PC-9 (cell line): Measurements from ENCODE around the gene GJB4. TPM values are rescaled to one million over a fixed set of nuclear protein-coding genes. Genes with fewer than 3 reads are reported as not detected.

Experiments used
- BruUV-seq: library from RNA; stranded (reverse); fragments of 400-500 nt; replicated peaks from 2 replicates; lab custom pipeline; 2021; lab: Mats Ljungman, UMichigan
- CTCF ChIA-PET: fragments of 300-600 bp; sonication (Branson Sonifier 250); formaldehyde crosslinking; loops from one replicate; lab custom pipeline; 2022; ENCODE audit warnings: antibody characterized with exemption; lab: Charles Lee
- POLR2A ChIA-PET: fragments of 300-600 bp; sonication (Branson Sonifier 250); formaldehyde crosslinking; loops from one replicate; lab custom pipeline; 2022; ENCODE audit warnings: antibody characterized with exemption; ENCODE audit not compliant: unreplicated experiment; lab: Charles Lee
- DNase-seq, 2 experiments: peaks; one replicate each; pipeline versions ENCODE4 v3.0.0 to v3.0.0-alpha.2; 2015 to 2022; ENCODE audit warnings: mixed read lengths in 1 of 2
- H2AFZ ChIP-seq: fragments of 200-600 bp; sonication (generic); 2 replicates; pipeline ENCODE4 v1.8.1; 2017; ENCODE audit warnings: antibody characterized with exemption
- H3F3A ChIP-seq: fragments of 200-600 bp; sonication (generic); 2 replicates; pipeline ENCODE4 v1.8.1; 2017; ENCODE audit warnings: antibody characterized with exemption, mild to moderate bottlenecking, low read depth; ENCODE audit not compliant: insufficient read depth
- H3K27ac ChIP-seq: fragments of 200-600 bp; sonication (generic); 2 replicates; pipeline ENCODE4 v1.6.1; 2016; ENCODE audit warnings: mixed run types
- H3K27me3 ChIP-seq: fragments of 200-600 bp; sonication (generic); 2 replicates; pipeline ENCODE4 v1.6.1; 2016; ENCODE audit warnings: low read depth, mixed run types; ENCODE audit not compliant: insufficient read depth
- H3K36me3 ChIP-seq: fragments of 200-600 bp; sonication (generic); 2 replicates; pipeline ENCODE4 v1.6.1; 2016; ENCODE audit warnings: low read depth, mixed run types
- H3K4me1 ChIP-seq: fragments of 200-600 bp; sonication (generic); replicated peaks from 2 replicates; pipeline ENCODE4 v1.6.1; 2016; ENCODE audit warnings: mixed run types; ENCODE audit not compliant: insufficient read depth
- H3K4me2 ChIP-seq: fragments of 200-600 bp; sonication (generic); 2 replicates; pipeline ENCODE4 v1.6.1; 2017; ENCODE audit warnings: mixed run types
- H3K4me3 ChIP-seq: fragments of 200-600 bp; sonication (generic); 2 replicates; pipeline ENCODE4 v1.6.1; 2016; ENCODE audit warnings: mixed run types
- H3K79me2 ChIP-seq: fragments of 200-600 bp; sonication (generic); 2 replicates; pipeline ENCODE4 v1.6.1; 2017; ENCODE audit warnings: low read depth, mixed run types
- H3K9me2 ChIP-seq: fragments of 200-600 bp; sonication (generic); 2 replicates; pipeline ENCODE4 v1.8.1; 2017; ENCODE audit warnings: mild to moderate bottlenecking; ENCODE audit not compliant: insufficient read depth
- H3K9me3 ChIP-seq: fragments of 200-600 bp; sonication (generic); 2 replicates; pipeline ENCODE4 v1.8.1; 2016; ENCODE audit warnings: low read depth; ENCODE audit not compliant: insufficient read depth
- H4K20me1 ChIP-seq: fragments of 200-600 bp; sonication (generic); 2 replicates; pipeline ENCODE4 v1.8.1; 2017; ENCODE audit not compliant: insufficient read depth
- CTCF ChIP-seq: fragments of 200-600 bp; sonication (generic); conservative IDR thresholded peaks from 2 replicates; pipeline ENCODE4 v1.6.1; 2017; ENCODE audit warnings: mixed run types, antibody characterized with exemption, mild to moderate bottlenecking, moderate library complexity
- EZH2 ChIP-seq: fragments of 200-600 bp; sonication (generic); IDR thresholded peaks from 2 replicates; pipeline ENCODE4 v1.8.0; 2017; ENCODE audit warnings: antibody characterized with exemption, low read depth
- intact Hi-C: fragments of 100-400 bp; cut with micrococcal nuclease; formaldehyde crosslinking; loops from one replicate; pipeline ENCODE4 v1.10.0; 2022; ENCODE audit not compliant: unreplicated experiment
- total RNA-seq: library from RNA; stranded (reverse); gene quantifications from 2 replicates; pipeline ENCODE4 v1.2.3, GENCODE V29; 2021

GJB4 gene
- total RNA-seq, 1 experiment from 2014 or later = 5.8 TPM

- intact Hi-C loops = no loop called here
- H3K36me3 ChIP-seq = no peaks in the 10 kb centered on the region
- no peaks in the 10 kb centered on the region for H3K9me3 ChIP-seq
- H3K9me2 ChIP-seq = no peaks in the 10 kb centered on the region
- ChIA-PET POLR2A (no interaction called here), CTCF (no interaction called here)
- BruUV-seq = no TSS peak
- H3K4me1 ChIP-seq = no peaks in the 10 kb centered on the region
- no peak overlapping the region for H2AFZ ChIP-seq
- TF ChIP-seq CTCF = no peak
- TF ChIP-seq EZH2 = no peak
- H3K27ac ChIP-seq = no peak overlapping the region
- H3F3A ChIP-seq = no peaks in the 10 kb centered on the region
- no peaks in the 10 kb centered on the region for H3K79me2 ChIP-seq
- no peak overlapping the region for H3K4me2 ChIP-seq
- no peaks in the 10 kb centered on the region for H4K20me1 ChIP-seq
- H3K4me3 ChIP-seq = no peak overlapping the region
- DNase-seq = no peak
- H3K27me3 ChIP-seq = peaks cover 40% of the 10 kb centered on the region
Observed at GRCh38 chr1:34715139-34715538, 44.4 kb upstream of the GJB4 start.

- CTCF ChIA-PET = no interaction called here
- no peak overlapping the region for H3K4me3 ChIP-seq
- H3K9me2 ChIP-seq = no peaks in the 10 kb centered on the region
- TF ChIP-seq CTCF (no peak), EZH2 (no peak)
- no peaks in the 10 kb centered on the region for H3K79me2 ChIP-seq
- no peaks in the 10 kb centered on the region for H3K36me3 ChIP-seq
- no TSS peak for BruUV-seq
- H3K27ac ChIP-seq = no peak overlapping the region
- intact Hi-C loops = no loop called here
- no peak for DNase-seq
- peaks cover 70% of the 10 kb centered on the region for H3K27me3 ChIP-seq
- H4K20me1 ChIP-seq = no peaks in the 10 kb centered on the region
- no peak overlapping the region for H2AFZ ChIP-seq
- no peaks in the 10 kb centered on the region for H3F3A ChIP-seq
- H3K4me2 ChIP-seq = no peak overlapping the region
- no peaks in the 10 kb centered on the region for H3K9me3 ChIP-seq
- no peaks in the 10 kb centered on the region for H3K4me1 ChIP-seq
- POLR2A ChIA-PET = no interaction called here
Observed at GRCh38 chr1:34721241-34721640, 38.3 kb upstream of the GJB4 start.

- intact Hi-C loops = no loop called here
- H3K4me1 ChIP-seq = no peaks in the 10 kb centered on the region
- H3K27me3 ChIP-seq = peaks cover 74% of the 10 kb centered on the region
- H3K27ac ChIP-seq = no peak overlapping the region
- no peaks in the 10 kb centered on the region for H4K20me1 ChIP-seq
- TF ChIP-seq EZH2 (no peak), CTCF (no peak)
- DNase-seq = no peak
- no peak overlapping the region for H2AFZ ChIP-seq
- POLR2A ChIA-PET = no interaction called here
- no peaks in the 10 kb centered on the region for H3F3A ChIP-seq
- no peaks in the 10 kb centered on the region for H3K9me3 ChIP-seq
- H3K4me2 ChIP-seq = no peak overlapping the region
- BruUV-seq = no TSS peak
- no peaks in the 10 kb centered on the region for H3K36me3 ChIP-seq
- no peaks in the 10 kb centered on the region for H3K79me2 ChIP-seq
- CTCF ChIA-PET = no interaction called here
- H3K4me3 ChIP-seq = no peak overlapping the region
- no peaks in the 10 kb centered on the region for H3K9me2 ChIP-seq
Observed at GRCh38 chr1:34721646-34722355, 37.7 kb upstream of the GJB4 start.
